ENCODE results near the gene SCN1A.

DNA sequence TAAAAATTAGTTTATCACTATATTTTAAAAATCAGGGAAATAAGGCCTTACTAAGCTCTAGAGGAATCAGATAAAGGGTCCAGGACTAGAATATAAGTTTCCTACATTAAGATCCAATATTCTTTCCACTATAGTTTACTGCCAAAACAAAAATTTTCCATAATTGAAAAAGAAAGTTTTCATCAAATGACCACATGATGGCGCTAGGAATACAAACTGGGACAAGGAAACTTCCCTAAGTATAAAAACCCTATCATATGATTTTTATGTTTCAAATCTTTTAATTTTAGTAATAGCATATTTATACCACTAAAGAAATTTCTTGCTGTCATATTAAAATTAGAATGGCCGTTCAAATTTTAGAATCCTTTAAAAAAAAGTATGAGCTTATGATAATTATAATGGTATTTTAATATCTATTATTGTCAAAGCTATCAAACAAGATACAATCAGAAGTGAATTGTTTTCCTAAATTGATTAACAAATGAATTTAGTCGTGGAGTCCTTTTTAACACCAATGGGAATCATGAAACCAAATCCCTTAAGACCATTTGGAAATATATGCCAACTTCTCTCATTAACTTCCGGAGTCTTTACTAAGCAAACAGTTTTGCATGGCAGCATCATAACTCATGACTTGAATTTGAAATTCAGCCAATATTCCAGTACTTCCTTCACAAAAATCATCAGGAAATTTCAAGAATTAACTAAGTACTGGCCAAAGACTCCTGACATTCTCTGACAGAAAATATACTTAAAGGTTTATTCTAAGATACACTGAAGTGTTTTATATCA, 70.3 kb downstream of the SCN1A start:
- TF ChIP-seq, protein P1, sequence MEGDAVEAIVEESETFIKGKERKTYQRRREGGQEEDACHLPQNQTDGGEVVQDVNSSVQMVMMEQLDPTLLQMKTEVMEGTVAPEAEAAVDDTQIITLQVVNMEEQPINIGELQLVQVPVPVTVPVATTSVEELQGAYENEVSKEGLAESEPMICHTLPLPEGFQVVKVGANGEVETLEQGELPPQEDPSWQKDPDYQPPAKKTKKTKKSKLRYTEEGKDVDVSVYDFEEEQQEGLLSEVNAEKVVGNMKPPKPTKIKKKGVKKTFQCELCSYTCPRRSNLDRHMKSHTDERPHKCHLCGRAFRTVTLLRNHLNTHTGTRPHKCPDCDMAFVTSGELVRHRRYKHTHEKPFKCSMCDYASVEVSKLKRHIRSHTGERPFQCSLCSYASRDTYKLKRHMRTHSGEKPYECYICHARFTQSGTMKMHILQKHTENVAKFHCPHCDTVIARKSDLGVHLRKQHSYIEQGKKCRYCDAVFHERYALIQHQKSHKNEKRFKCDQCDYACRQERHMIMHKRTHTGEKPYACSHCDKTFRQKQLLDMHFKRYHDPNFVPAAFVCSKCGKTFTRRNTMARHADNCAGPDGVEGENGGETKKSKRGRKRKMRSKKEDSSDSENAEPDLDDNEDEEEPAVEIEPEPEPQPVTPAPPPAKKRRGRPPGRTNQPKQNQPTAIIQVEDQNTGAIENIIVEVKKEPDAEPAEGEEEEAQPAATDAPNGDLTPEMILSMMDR (IDR thresholded peaks at IDR 0.05), result peak in 2 of 3 experiments; percentile 40 to 43
- TF ChIP-seq POLR2A (IDR thresholded peaks at IDR 0.05; ENCODE audit: low read depth), result no peak
- no peak for TF ChIP-seq POLR2AphosphoS5 (IDR thresholded peaks at IDR 0.05)
- no peak for TF ChIP-seq EP300 (IDR thresholded peaks at IDR 0.05)

Data from esophagus muscularis mucosa (tissue), 4 donors.